Liver (tissue), 9 donors: ENCODE results near the gene THEM4. TPM values are rescaled to one million over a fixed set of nuclear protein-coding genes. Genes with fewer than 3 reads are reported as not detected.

Experiments
- DNase-seq: peaks from one replicate; pipeline ENCODE4 v3.0.0-alpha.2; 2017; ENCODE audit warnings: low spot score
- H3K27ac ChIP-seq, 2 donors: one replicate each; pipeline ENCODE4 v1.7.0; 2013; ENCODE audit warnings: inconsistent platforms in 2 of 2, low read length in 2 of 2, control low read depth in 1 of 2, low read depth in 1 of 2, mild to moderate bottlenecking in 1 of 2
- H3K27me3 ChIP-seq, 4 donors: one replicate each; pipeline versions ENCODE4 v1.6.1 to v1.7.0; 2013; ENCODE audit warnings: low read length in 3 of 4, inconsistent platforms in 1 of 4, mild to moderate bottlenecking in 1 of 4, moderate library complexity in 1 of 4; ENCODE audit not compliant: control insufficient read depth in 4 of 4, insufficient read depth in 4 of 4
- H3K36me3 ChIP-seq, 4 donors: one replicate each; pipeline versions ENCODE4 v1.6.1 to v1.7.0; 2013; ENCODE audit warnings: low read length in 3 of 4, mild to moderate bottlenecking in 3 of 4, low read depth in 1 of 4, moderate library complexity in 1 of 4; ENCODE audit not compliant: control insufficient read depth in 4 of 4, insufficient read depth in 3 of 4
- H3K4me1 ChIP-seq, 4 donors: one replicate each; pipeline versions ENCODE4 v1.6.1 to v1.7.0; 2013; ENCODE audit warnings: low read length in 3 of 4, mild to moderate bottlenecking in 3 of 4, moderate library complexity in 1 of 4; ENCODE audit not compliant: control insufficient read depth in 4 of 4, insufficient read depth in 4 of 4
- H3K4me3 ChIP-seq, 3 donors: one replicate each; pipeline versions ENCODE4 v1.6.1 to v1.7.0; 2013; ENCODE audit warnings: low read length in 3 of 3, control low read depth in 1 of 3, low read depth in 1 of 3, mild to moderate bottlenecking in 1 of 3
- H3K9ac ChIP-seq, 2 donors: one replicate each; pipeline ENCODE4 v1.7.0; 2013; ENCODE audit warnings: low read length in 2 of 2, mild to moderate bottlenecking in 2 of 2, moderate library complexity in 2 of 2, control low read depth in 1 of 2, low read depth in 1 of 2
- H3K9me3 ChIP-seq, 4 donors: one replicate each; pipeline versions ENCODE4 v1.6.1 to v1.7.0; 2013; ENCODE audit warnings: low read length in 3 of 4; ENCODE audit not compliant: control insufficient read depth in 4 of 4
- ATF3 ChIP-seq: IDR thresholded peaks from 2 replicates; pipeline ENCODE4 v1.6.1; 2016; ENCODE audit warnings: antibody characterized with exemption
- CTCF ChIP-seq: fragments of 150-350 bp; IDR thresholded peaks from 2 replicates; pipeline ENCODE4 v1.5.1; 2017; ENCODE audit warnings: improper control_type of control experiment, low read depth, low read length; ENCODE audit not compliant: missing input control
- EGR1 ChIP-seq, 2 donors: IDR thresholded peaks; 2 replicates each; pipeline ENCODE4 v1.6.1; 2016 to 2018; ENCODE audit warnings: antibody characterized with exemption in 2 of 2, low read depth in 2 of 2
- GABPA ChIP-seq, 2 donors: IDR thresholded peaks in 1 of 2; conservative IDR thresholded peaks in 1 of 2; 2 replicates each; pipeline ENCODE4 v1.6.1; 2016; ENCODE audit warnings: antibody characterized with exemption in 2 of 2, mild to moderate bottlenecking in 1 of 2, moderate library complexity in 1 of 2
- HNF4A ChIP-seq, 2 donors: conservative IDR thresholded peaks; 2 replicates each; pipeline ENCODE4 v1.6.1; 2016; ENCODE audit warnings: antibody characterized with exemption in 2 of 2, mild to moderate bottlenecking in 2 of 2
- MAX ChIP-seq: IDR thresholded peaks from 2 replicates; pipeline ENCODE4 v1.6.1; 2016; ENCODE audit warnings: antibody characterized with exemption
- RAD21 ChIP-seq, 2 donors: IDR thresholded peaks; 2 replicates each; pipeline ENCODE4 v1.6.1; 2016; ENCODE audit warnings: antibody characterized with exemption in 2 of 2, mild to moderate bottlenecking in 2 of 2
- RXRA ChIP-seq, 2 donors: IDR thresholded peaks; 2 replicates each; pipeline ENCODE4 v1.6.1; 2017 to 2018; ENCODE audit warnings: antibody characterized with exemption in 2 of 2, mild to moderate bottlenecking in 1 of 2
- SP1 ChIP-seq: IDR thresholded peaks from 2 replicates; pipeline ENCODE4 v1.6.1; 2018; ENCODE audit warnings: antibody characterized with exemption, mild to moderate bottlenecking
- YY1 ChIP-seq: IDR thresholded peaks from 2 replicates; pipeline ENCODE4 v1.6.1; 2016; ENCODE audit warnings: antibody characterized with exemption, mild to moderate bottlenecking
- WGBS: extraction: QIAGEN DNeasy Blood & Tissue Kit; methylation state at CpG from one replicate; pipeline ENCODE4 v1.1.7; 2013; 5-methylcytosine and 5-hydroxymethylcytosine counted together
- polyA plus RNA-seq, 2 donors: library from polyadenylated mRNA; stranded (reverse) in 1 of 2; unstranded in 1 of 2; fragments of 200-250 nt in 1 of 2; fragments of >200 nt in 1 of 2; fragmentation: Nextera tagmentation in 1 of 2; extraction: Ambion mirVana in 1 of 2; gene quantifications; one replicate each; pipeline versions ENCODE4 v1.2.1 to v1.2.3, GENCODE V29; 2013 to 2015
- total RNA-seq, 2 donors: library from RNA; depleted of rRNA; stranded (reverse); fragments of >200 nt; gene quantifications; one replicate each; pipeline ENCODE4 v1.2.3, GENCODE V29; 2014
- donor health status: healthy.
- donor health status: healthy.
- donor health status: healthy.
- donor health status: healthy.
- donor health status: healthy.

The THEM4 gene
- total and polyA plus RNA-seq, 4 donors = 6.1 to 16.2 (median 9.8) TPM

GRCh38 chr1:151940541-151940940, 31.2 kb upstream of the THEM4 start:
- Histone ChIP-seq H3K4me3 (no peak overlapping the region), H3K36me3 (no peaks in the 10 kb centered on the region), H3K27ac (no peak overlapping the region), H3K9ac (no peak overlapping the region), H3K9me3 (no peaks in the 10 kb centered on the region), H3K27me3 (no peaks in the 10 kb centered on the region), H3K4me1 (peaks cover 0 to 5% (median 3%) of the 10 kb centered on the region in 4 donors)
- TF ChIP-seq GABPA (IDR thresholded peaks at IDR 0.05 in 1 of 2, conservative IDR thresholded peaks at IDR 0.05 in 1 of 2) = no peak
- 54% methylated on average over 1 of the region's 1 CpG for WGBS
- no peak for DNase-seq

GRCh38 chr1:151939779-151940178, 30.5 kb upstream of the THEM4 start:
- Histone ChIP-seq H3K27ac (no peak overlapping the region), H3K4me1 (peaks cover 0 to 5% (median 3%) of the 10 kb centered on the region in 4 donors), H3K9me3 (no peaks in the 10 kb centered on the region), H3K9ac (no peak overlapping the region), H3K27me3 (no peaks in the 10 kb centered on the region), H3K36me3 (no peaks in the 10 kb centered on the region), H3K4me3 (no peak overlapping the region)
- no peak for TF ChIP-seq RXRA (IDR thresholded peaks at IDR 0.05)
- TF ChIP-seq MAX = no peak
- TF ChIP-seq SP1 = no peak
- TF ChIP-seq ATF3 = no peak
- no peak for TF ChIP-seq EGR1 (IDR thresholded peaks at IDR 0.05; ENCODE audit: low read depth in 2 of 2)
- TF ChIP-seq RAD21 (IDR thresholded peaks at IDR 0.05) = no peak
- DNase-seq = no peak
- WGBS = 67% methylated on average over 1 of the region's 1 CpG

- no peaks in the 10 kb centered on the region for H3K27me3 ChIP-seq
- no peak overlapping the region for H3K9ac ChIP-seq
- no peak overlapping the region for H3K27ac ChIP-seq
- H3K4me3 ChIP-seq = no peak overlapping the region
- peaks cover 0 to 6% (median 3%) of the 10 kb centered on the region in 4 donors for H3K4me1 ChIP-seq
- no peaks in the 10 kb centered on the region for H3K36me3 ChIP-seq
- no peaks in the 10 kb centered on the region for H3K9me3 ChIP-seq
- 97% methylated on average over 3 of the region's 3 CpGs for WGBS
- DNase-seq = no peak
- no peak for TF ChIP-seq YY1
Observed at GRCh38 chr1:151939141-151939540, 29.8 kb upstream of the THEM4 start.

- H3K9ac ChIP-seq = peak overlapping the region in 1 of 2 donors; percentile 27
- H3K27ac ChIP-seq = no peak overlapping the region
- TF ChIP-seq EGR1 (IDR thresholded peaks at IDR 0.05; ENCODE audit: low read depth in 2 of 2) = no peak
- no peak for TF ChIP-seq CTCF
- TF ChIP-seq HNF4A (conservative IDR thresholded peaks at IDR 0.05) = peak in 1 of 2 donors; percentile 17
- WGBS = 21% methylated on average over 7 of the region's 7 CpGs
- no peaks in the 10 kb centered on the region for H3K36me3 ChIP-seq
- no peak overlapping the region for H3K4me3 ChIP-seq
- DNase-seq = no peak
- H3K27me3 ChIP-seq = no peaks in the 10 kb centered on the region
- no peaks in the 10 kb centered on the region for H3K9me3 ChIP-seq
- peaks cover 0 to 7% (median 3%) of the 10 kb centered on the region in 4 donors for H3K4me1 ChIP-seq
Observed at GRCh38 chr1:151936653-151937052, 27.3 kb upstream of the THEM4 start.
